ENCODE results near the gene FANCG. TPM values are rescaled to one million over a fixed set of nuclear protein-coding genes. Genes with fewer than 3 reads are reported as not detected.

FANCG gene
- total RNA-seq, 1 experiment from 2014 or later: 46.2 TPM

GRCh38 chr9:35029241-35029640 is 50.5 kb downstream of the FANCG start:
- peaks cover 10% of the 10 kb centered on the region for H3K4me1 Mint-ChIP-seq (ENCODE audit: low read depth, unreplicated experiment)
- intact Hi-C loops (cut with micrococcal nuclease; ENCODE audit: unreplicated experiment): no loop called here
- TF ChIP-seq CTCF (IDR thresholded peaks at IDR 0.05; ENCODE audit: unreplicated experiment): no peak
- DNase-seq: no peak
- CTCF ChIA-PET: interaction anchor here (0.6 kb wide), 1 partner anchor 607 kb away, joined by 3 read pairs; no protein-coding TSS in a partner anchor
- H3K36me3 Mint-ChIP-seq (ENCODE audit: insufficient read depth, unreplicated experiment): peaks cover 16% of the 10 kb centered on the region
- BruUV-seq (replicated peaks): no TSS peak
- H3K27ac Mint-ChIP-seq (ENCODE audit: unreplicated experiment): no peak overlapping the region
- no peak overlapping the region for H3K4me3 Mint-ChIP-seq (ENCODE audit: low read depth, unreplicated experiment)
- no peaks in the 10 kb centered on the region for H3K9me3 Mint-ChIP-seq (ENCODE audit: low read depth, unreplicated experiment)
- no peaks in the 10 kb centered on the region for H3K27me3 Mint-ChIP-seq (ENCODE audit: unreplicated experiment)

- Mint-ChIP-seq H3K4me1 (ENCODE audit: low read depth, unreplicated experiment) (peaks cover 10% of the 10 kb centered on the region), H3K27me3 (ENCODE audit: unreplicated experiment) (no peaks in the 10 kb centered on the region), H3K9me3 (ENCODE audit: low read depth, unreplicated experiment) (no peaks in the 10 kb centered on the region), H3K36me3 (ENCODE audit: insufficient read depth, unreplicated experiment) (peaks cover 20% of the 10 kb centered on the region), H3K27ac (ENCODE audit: unreplicated experiment) (no peak overlapping the region), H3K4me3 (ENCODE audit: low read depth, unreplicated experiment) (no peak overlapping the region)
- DNase-seq: no peak
- BruUV-seq (replicated peaks): no TSS peak
- intact Hi-C loops (cut with micrococcal nuclease; ENCODE audit: unreplicated experiment): no loop called here
- TF ChIP-seq CTCF (IDR thresholded peaks at IDR 0.05; ENCODE audit: unreplicated experiment): no peak
- CTCF ChIA-PET: no interaction called here
These were observed 51.4 kb downstream of the FANCG start for GRCh38 chr9:35028341-35028740.

GRCh38 chr9:35027860-35028259 is 51.9 kb downstream of the FANCG start:
- Mint-ChIP-seq H3K9me3 (ENCODE audit: low read depth, unreplicated experiment) (no peaks in the 10 kb centered on the region), H3K36me3 (ENCODE audit: insufficient read depth, unreplicated experiment) (peaks cover 22% of the 10 kb centered on the region), H3K4me3 (ENCODE audit: low read depth, unreplicated experiment) (no peak overlapping the region), H3K27ac (ENCODE audit: unreplicated experiment) (no peak overlapping the region), H3K27me3 (ENCODE audit: unreplicated experiment) (no peaks in the 10 kb centered on the region), H3K4me1 (ENCODE audit: low read depth, unreplicated experiment) (peaks cover 10% of the 10 kb centered on the region)
- CTCF ChIA-PET: no interaction called here
- TF ChIP-seq CTCF (IDR thresholded peaks at IDR 0.05; ENCODE audit: unreplicated experiment): no peak
- BruUV-seq (replicated peaks): no TSS peak
- no peak for DNase-seq
- intact Hi-C loops (cut with micrococcal nuclease; ENCODE audit: unreplicated experiment): no loop called here

- H3K4me1 Mint-ChIP-seq (ENCODE audit: low read depth, unreplicated experiment): peaks cover 10% of the 10 kb centered on the region
- DNase-seq: no peak
- H3K9me3 Mint-ChIP-seq (ENCODE audit: low read depth, unreplicated experiment): no peaks in the 10 kb centered on the region
- H3K27me3 Mint-ChIP-seq (ENCODE audit: unreplicated experiment): no peaks in the 10 kb centered on the region
- no peak overlapping the region for H3K27ac Mint-ChIP-seq (ENCODE audit: unreplicated experiment)
- intact Hi-C loops (cut with micrococcal nuclease; ENCODE audit: unreplicated experiment): no loop called here
- BruUV-seq (replicated peaks): no TSS peak
- TF ChIP-seq CTCF (IDR thresholded peaks at IDR 0.05; ENCODE audit: unreplicated experiment): no peak
- peaks cover 26% of the 10 kb centered on the region for H3K36me3 Mint-ChIP-seq (ENCODE audit: insufficient read depth, unreplicated experiment)
- H3K4me3 Mint-ChIP-seq (ENCODE audit: low read depth, unreplicated experiment): no peak overlapping the region
- CTCF ChIA-PET: no interaction called here
These were observed 52.4 kb downstream of the FANCG start for GRCh38 chr9:35027374-35027773.

Measured in Calu3 (cell line).